Epithelial cell of esophagus (primary cell): ENCODE data around the gene ATOSB.

Experiments used
- DNase-seq: peaks from one replicate; pipeline ENCODE4 v3.0.0; 2010; ENCODE audit warnings: low read depth
- H3K4me3 ChIP-seq: 2 replicates; pipeline ENCODE4 v1.5.1; 2011; ENCODE audit warnings: mild to moderate bottlenecking, low read length, control low read depth
- CTCF ChIP-seq: IDR thresholded peaks from 2 replicates; pipeline ENCODE4 v1.5.1; 2011; ENCODE audit warnings: low read depth, mild to moderate bottlenecking, low read length, control low read depth, inconsistent platforms; ENCODE audit not compliant: insufficient read depth; ENCODE audit errors: missing control alignments

Gene ATOSB

GRCh38 chr9:35116898-35117551 lies 1.4 kb upstream of the ATOSB start:
- H3K4me3 ChIP-seq: peak overlapping the region; percentile 67
- DNase-seq: peak; percentile 94

GRCh38 chr9:35116539-35116897 lies 856 bp upstream of the ATOSB start:
- peak; percentile 14 for DNase-seq
- peak overlapping the region; percentile 67 for H3K4me3 ChIP-seq
- no peak for TF ChIP-seq CTCF

More at GRCh38 chr9:35116898-35117551, 1.4 kb upstream of the ATOSB start:
- peak; percentile 97 for TF ChIP-seq CTCF

- TF ChIP-seq CTCF: no peak
- peak overlapping the region; percentile 67 for H3K4me3 ChIP-seq
- peak; percentile 62 for DNase-seq
Observed at GRCh38 chr9:35114840-35115628, 628 bp downstream of the ATOSB start.

- TF ChIP-seq CTCF: no peak
- peak overlapping the region; percentile 67 for H3K4me3 ChIP-seq
- DNase-seq: peak; percentile 97
Observed at GRCh38 chr9:35114113-35114839, 1.4 kb downstream of the ATOSB start.

- H3K4me3 ChIP-seq: peak overlapping the region; percentile 36
- TF ChIP-seq CTCF: no peak
- peak; percentile 79 for DNase-seq
Observed at GRCh38 chr9:35112257-35113020, 3.2 kb downstream of the ATOSB start.
